ENCODE data around the gene RASSF1.

DNA sequence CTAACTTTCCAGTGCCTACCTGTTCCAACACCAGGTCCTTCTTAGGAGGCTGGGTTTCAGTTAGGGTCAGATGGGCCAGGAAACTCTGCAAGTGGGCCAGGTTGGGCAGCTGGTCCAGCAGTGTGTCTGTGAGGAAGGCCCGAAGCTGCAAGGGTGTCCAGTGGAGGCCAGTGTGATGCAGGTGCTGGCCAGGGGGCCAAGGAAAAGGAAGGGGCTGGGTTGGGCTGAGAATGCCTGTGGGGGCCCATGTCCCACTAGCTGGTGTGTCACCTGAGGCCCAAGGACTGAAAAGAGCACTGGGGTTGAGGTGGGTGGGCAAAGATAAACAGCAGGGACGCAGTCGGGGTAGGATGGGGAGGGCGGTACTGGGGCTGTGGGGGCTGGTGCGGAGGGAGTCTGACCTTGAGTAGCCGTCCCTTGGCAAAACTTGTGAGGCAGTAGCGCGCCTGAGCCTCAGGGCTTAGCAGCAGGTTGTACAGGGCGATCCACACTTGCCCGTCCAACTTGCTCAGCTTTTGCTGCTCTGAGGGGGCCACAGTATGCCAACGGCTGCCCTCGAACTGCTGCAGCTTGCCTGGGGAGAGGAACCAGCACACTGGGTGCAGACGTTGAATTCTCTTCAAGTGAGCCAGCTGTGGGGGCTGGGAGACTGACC lies 1.5 kb upstream of the RASSF1 start:
- TF ChIP-seq, protein P1, sequence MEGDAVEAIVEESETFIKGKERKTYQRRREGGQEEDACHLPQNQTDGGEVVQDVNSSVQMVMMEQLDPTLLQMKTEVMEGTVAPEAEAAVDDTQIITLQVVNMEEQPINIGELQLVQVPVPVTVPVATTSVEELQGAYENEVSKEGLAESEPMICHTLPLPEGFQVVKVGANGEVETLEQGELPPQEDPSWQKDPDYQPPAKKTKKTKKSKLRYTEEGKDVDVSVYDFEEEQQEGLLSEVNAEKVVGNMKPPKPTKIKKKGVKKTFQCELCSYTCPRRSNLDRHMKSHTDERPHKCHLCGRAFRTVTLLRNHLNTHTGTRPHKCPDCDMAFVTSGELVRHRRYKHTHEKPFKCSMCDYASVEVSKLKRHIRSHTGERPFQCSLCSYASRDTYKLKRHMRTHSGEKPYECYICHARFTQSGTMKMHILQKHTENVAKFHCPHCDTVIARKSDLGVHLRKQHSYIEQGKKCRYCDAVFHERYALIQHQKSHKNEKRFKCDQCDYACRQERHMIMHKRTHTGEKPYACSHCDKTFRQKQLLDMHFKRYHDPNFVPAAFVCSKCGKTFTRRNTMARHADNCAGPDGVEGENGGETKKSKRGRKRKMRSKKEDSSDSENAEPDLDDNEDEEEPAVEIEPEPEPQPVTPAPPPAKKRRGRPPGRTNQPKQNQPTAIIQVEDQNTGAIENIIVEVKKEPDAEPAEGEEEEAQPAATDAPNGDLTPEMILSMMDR (conservative IDR thresholded peaks at IDR 0.05), result no peak
- no peak for TF ChIP-seq EZH2 (IDR thresholded peaks at IDR 0.05; ENCODE audit: low read depth)

Measured in PC-9 (cell line).